ENCODE measurements around the gene CTIF. TPM values are rescaled to one million over a fixed set of nuclear protein-coding genes. Genes with fewer than 3 reads are reported as not detected.
"Not testable (repeated sequence)": the region's sequence is repeated elsewhere in the genome, so short reads cannot be mapped to it uniquely, and the experiment has no call there.

CTIF gene
- total RNA-seq, 2 donors from 2014 or later: 14.8 to 18.5 TPM

DNA sequence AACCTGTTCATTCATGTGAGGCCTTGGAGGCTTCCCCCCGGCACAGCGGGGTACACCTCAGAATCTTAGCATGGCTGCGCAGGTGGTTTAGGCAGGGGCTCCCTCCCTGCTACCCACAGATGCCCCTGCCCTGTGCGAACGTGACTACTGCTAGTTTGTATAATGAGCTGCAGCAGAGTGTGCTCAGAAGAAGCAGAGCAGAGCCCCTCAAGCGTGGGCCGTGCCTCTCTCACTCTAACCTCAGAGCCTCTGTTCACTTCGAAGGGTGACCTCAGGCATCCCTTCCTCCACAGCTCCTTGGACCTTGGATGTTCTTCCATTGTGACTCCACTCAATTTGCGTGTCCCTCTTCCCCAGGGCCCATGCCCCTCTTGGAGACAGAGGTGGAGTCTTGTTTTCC is 161.6 kb downstream of the CTIF start:
- DNase-seq: no peak
- ATAC-seq: no peak
- intact Hi-C loops (cut with DNase I, micrococcal nuclease): no loop called here

- ATAC-seq (no peak), DNase-seq (no peak)
- intact Hi-C loops (cut with DNase I, micrococcal nuclease): no loop called here
Measured at GRCh38 chr18:48702346-48703027, 163.7 kb downstream of the CTIF start.

GRCh38 chr18:48703028-48703386 is 164.2 kb downstream of the CTIF start:
- intact Hi-C loops (cut with DNase I, micrococcal nuclease): no loop called here
- no peak for ATAC-seq
- no peak for DNase-seq

GRCh38 chr18:48703418-48703817 is 164.6 kb downstream of the CTIF start:
- DNase-seq (no peak), ATAC-seq (no peak)
- intact Hi-C loops (cut with DNase I, micrococcal nuclease): no loop called here

DNA sequence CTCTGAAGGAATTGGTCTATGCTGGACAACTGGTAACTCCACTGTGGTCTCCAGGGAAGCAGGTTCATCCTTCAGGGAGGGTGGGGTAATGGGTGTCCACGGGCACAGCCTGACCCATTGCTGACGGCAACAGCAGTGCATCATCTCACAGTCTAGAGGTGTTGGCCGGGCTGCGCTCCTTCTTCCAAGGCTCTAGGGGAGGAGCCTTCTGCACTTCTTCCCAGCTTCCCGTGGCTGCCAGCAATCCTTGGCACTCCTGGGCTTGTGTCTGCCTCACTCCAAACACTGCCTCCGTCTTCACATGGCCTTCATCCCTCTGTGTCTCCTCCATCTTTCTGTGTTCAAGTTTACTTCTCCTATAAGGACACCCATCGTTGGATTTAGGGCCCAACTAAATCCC is 166.2 kb downstream of the CTIF start:
- DNase-seq: no peak
- ATAC-seq: no peak
- intact Hi-C loops (cut with DNase I, micrococcal nuclease): no loop called here

GRCh38 chr18:48705531-48705930 is 166.7 kb downstream of the CTIF start:
- ATAC-seq (no peak), DNase-seq (no peak)
- intact Hi-C loops (cut with DNase I, micrococcal nuclease): no loop called here

DNA sequence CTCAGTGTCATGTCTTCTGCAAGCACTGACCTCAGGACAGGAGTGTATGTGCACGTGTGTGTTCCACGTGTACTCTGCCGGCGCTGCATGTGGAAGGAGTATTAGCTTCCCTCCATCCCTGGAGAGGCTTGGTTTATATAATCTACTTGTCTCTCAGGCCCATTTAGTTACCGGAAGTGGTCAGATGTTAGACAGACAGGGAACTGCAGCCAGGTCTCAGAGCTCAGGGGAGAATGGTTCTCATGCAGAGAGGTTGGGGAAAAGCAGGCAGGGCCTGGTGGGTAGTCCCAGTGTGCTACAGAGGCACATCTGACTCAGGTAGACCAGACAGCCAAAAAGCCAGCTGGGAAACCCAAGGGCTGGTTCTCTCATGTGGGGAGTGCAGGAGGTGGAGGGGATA is 167.9 kb downstream of the CTIF start:
- DNase-seq: no peak
- intact Hi-C loops (cut with DNase I, micrococcal nuclease): no loop called here

GRCh38 chr18:48707636-48708296 is 168.9 kb downstream of the CTIF start:
- intact Hi-C loops (cut with DNase I, micrococcal nuclease): no loop called here
- ATAC-seq: no peak
- no peak for DNase-seq

More for the DNA sequence above, 167.9 kb downstream of the CTIF start:
- no peak for ATAC-seq

DNA sequence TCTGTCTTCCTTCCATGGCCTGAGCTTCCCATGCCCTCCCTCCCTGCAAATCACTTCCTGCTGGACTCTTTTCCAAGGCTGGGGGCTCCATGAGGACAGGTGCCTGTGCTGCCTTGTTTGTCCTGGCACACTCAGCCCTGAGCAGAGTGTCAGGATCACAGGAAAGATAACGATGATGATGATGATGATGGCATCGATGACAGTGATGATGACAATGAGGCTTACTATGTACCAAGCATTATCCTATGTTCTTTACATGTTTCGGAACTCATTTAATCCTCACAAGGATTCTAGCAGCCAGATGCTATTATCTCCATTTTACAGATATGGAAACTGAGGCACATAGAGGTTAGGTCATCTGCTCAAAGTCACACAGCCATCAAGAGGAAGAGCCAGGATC is 170.0 kb downstream of the CTIF start:
- DNase-seq: no peak
- ATAC-seq: no peak
- intact Hi-C loops (cut with DNase I, micrococcal nuclease): no loop called here

DNA sequence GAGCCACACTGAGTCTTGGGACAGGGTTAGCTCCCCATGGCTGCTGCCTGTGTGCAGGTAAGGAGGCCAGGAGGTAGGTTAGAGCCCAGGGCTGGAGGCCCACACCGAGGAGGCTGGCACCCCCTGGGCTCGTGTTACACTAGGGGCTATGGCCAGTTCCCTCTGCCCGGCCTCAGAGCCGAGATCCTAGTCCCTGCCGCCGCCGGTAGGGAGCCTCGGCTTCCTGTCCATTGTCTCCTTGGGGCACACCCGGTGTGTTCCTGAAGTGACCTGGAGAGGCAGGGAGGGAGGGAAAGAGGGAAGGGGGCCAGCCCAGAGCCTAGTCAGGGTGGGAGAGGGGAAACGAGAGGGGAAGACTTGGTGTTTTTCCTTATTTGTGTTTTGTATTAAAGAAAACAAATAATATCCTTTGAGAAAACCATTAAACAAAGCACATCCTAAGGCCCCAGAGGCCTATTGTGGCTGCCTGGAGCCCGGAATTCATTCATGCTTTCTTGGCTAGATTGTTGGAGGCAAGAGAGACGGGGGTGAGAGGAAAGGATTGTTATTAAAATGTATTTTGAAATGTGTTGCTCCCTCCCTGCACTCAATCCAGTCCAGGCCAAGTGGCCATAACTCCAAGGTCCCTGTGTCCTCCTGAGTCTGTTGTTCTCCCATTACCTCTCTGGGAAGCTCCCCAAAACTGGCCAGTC is 170.7 kb downstream of the CTIF start:
- intact Hi-C loops (cut with DNase I, micrococcal nuclease): no loop called here
- DNase-seq (no peak), ATAC-seq (no peak)

- DNase-seq (peak; percentile 30 to 31), ATAC-seq (peak; percentile 31)
- intact Hi-C loops (cut with DNase I, micrococcal nuclease): no loop called here
Measured at GRCh38 chr18:48711651-48712486, 173.0 kb downstream of the CTIF start.

GRCh38 chr18:48713309-48713708 is 174.5 kb downstream of the CTIF start:
- ATAC-seq: no peak
- no peak for DNase-seq
- intact Hi-C loops (cut with DNase I, micrococcal nuclease): no loop called here

DNA sequence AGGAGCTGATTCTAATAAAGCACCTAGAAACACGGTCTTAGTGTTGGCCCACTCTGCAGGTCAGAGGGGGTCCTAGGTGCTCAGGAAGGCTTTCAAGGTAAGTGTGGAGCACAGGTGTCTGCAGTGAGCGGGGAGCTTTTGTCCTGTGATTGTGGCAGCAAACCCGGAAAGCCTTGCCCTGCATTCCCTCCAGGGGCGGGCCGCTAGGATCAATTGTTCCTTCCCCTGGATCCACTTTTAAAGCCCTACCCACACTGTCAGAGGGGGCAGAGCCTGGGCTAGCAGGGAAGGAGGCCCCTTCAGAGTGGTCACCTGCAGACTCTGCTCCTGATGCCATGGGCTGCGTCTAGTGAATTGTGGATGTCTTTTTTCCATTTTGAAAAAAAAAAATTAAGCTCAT is 176.0 kb downstream of the CTIF start:
- peak; percentile 71 for ATAC-seq
- intact Hi-C loops (cut with DNase I, micrococcal nuclease): no loop called here
- peak; percentile 40 to 56 for DNase-seq

- intact Hi-C loops (cut with DNase I, micrococcal nuclease): no loop called here
Measured at GRCh38 chr18:48715711-48716361, 177.0 kb downstream of the CTIF start.

GRCh38 chr18:48717227-48717626 is 178.4 kb downstream of the CTIF start:
- intact Hi-C loops (cut with DNase I, micrococcal nuclease); ATAC-seq; DNase-seq: not testable (repeated sequence)

More at GRCh38 chr18:48715711-48716361, 177.0 kb downstream of the CTIF start:
- ATAC-seq: peak; percentile 85
- peak; percentile 61 to 72 for DNase-seq

- ATAC-seq (no peak), DNase-seq (no peak)
- intact Hi-C loops (cut with DNase I, micrococcal nuclease): no loop called here
Measured at GRCh38 chr18:48718251-48718959, 179.6 kb downstream of the CTIF start.

DNA sequence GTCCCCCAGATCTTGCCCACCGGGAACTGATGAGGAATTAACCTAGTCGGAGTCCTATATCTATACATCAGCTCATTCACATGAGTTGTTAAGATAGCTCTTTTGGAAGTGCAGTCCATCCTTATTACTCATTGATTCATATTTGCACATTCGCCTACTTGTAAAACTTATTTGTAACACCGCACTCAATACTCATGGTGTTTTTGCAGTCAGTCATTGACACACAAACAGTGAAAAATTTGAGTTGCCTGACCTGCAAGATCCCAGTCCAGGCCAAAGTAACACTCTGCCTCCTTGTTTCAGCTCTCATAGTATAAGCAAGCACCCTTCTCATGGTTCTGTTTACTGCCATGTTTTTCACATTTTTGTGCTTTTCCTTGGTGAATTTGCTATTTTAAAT is 180.6 kb downstream of the CTIF start:
- DNase-seq: no peak
- intact Hi-C loops (cut with DNase I, micrococcal nuclease): no loop called here
- ATAC-seq: no peak

DNA sequence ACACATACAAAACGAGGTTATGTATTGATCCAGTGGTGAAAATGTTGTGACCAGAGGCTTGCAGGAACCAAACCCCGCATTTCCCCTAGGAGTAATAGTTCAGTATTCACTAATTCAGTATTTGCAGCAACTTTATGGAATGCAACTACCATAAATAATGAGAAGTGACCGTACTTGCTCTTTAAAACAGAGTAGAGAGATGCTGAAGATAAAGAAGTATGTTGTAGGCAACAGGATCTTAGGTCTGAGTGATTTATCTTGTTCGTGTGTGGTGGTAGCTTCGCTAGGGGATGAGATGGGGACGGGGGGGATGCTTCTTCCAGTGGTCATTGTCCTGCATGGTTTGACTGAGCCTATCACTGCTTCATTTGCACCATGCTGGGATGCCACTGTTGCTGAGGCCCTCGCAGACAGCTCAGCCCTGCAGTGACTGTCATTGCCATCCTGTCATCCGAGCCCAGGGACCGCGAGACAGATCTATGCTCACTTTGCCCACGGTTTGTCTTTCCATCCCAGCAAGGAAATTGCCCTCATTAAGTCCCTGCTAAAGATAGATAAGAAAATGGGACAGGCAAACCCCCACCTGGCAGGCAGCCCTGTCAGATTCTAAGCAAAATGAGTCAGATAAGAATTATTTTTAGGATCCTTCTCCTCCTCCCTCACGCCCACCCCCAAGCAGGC is 181.3 kb downstream of the CTIF start:
- DNase-seq (no peak), ATAC-seq (no peak)
- intact Hi-C loops (cut with DNase I, micrococcal nuclease): no loop called here
